IMR-90 (cell line): ENCODE data around the gene CRAMP1.

Source experiments
- CEBPB ChIP-seq: IDR thresholded peaks from 2 replicates; pipeline ENCODE4 v1.6.1; 2012; ENCODE audit warnings: low read depth, low read length, improper control_type of control experiment
- CHD1 ChIP-seq: IDR thresholded peaks from 2 replicates; pipeline ENCODE4 v1.6.1; 2012; ENCODE audit warnings: low read depth, low read length, improper control_type of control experiment
- FOS ChIP-seq: fragments of 150-350 bp; IDR thresholded peaks from 2 replicates; pipeline ENCODE4 v1.6.1; 2016; ENCODE audit warnings: low read depth, low read length
- MAZ ChIP-seq: IDR thresholded peaks from 2 replicates; pipeline ENCODE4 v1.6.1; 2012; ENCODE audit warnings: low read depth, mild to moderate bottlenecking, low read length, improper control_type of control experiment, moderate library complexity, borderline replicate concordance
- MXI1 ChIP-seq: IDR thresholded peaks from 2 replicates; pipeline ENCODE4 v1.6.1; 2012; ENCODE audit warnings: low read depth, mild to moderate bottlenecking, low read length, moderate library complexity, borderline replicate concordance
- POLR2A ChIP-seq: IDR thresholded peaks from 2 replicates; pipeline ENCODE4 v1.6.1; 2012; ENCODE audit warnings: mild to moderate bottlenecking, low read depth, low read length
- RAD21 ChIP-seq: IDR thresholded peaks from 2 replicates; pipeline ENCODE4 v1.6.1; 2012; ENCODE audit warnings: low read length, improper control_type of control experiment
- RFX5 ChIP-seq: IDR thresholded peaks from 2 replicates; pipeline ENCODE4 v1.8.0; 2012; ENCODE audit warnings: low read depth, mild to moderate bottlenecking, low read length, moderate library complexity
- SMC3 ChIP-seq: fragments of 150-350 bp; IDR thresholded peaks from 2 replicates; pipeline ENCODE4 v1.6.1; 2016; ENCODE audit warnings: low read depth, mild to moderate bottlenecking, antibody characterized with exemption, low read length, moderate library complexity
- USF2 ChIP-seq: fragments of 150-350 bp; IDR thresholded peaks from 2 replicates; pipeline ENCODE4 v1.6.1; 2017; ENCODE audit warnings: mild to moderate bottlenecking, antibody characterized with exemption, low read length, low read depth
- TF ChIP-seq, protein P1 (sequence below): conservative IDR thresholded peaks from 2 replicates; pipeline ENCODE4 v1.5.1; 2012; ENCODE audit warnings: mild to moderate bottlenecking, low read depth, low read length, improper control_type of control experiment

- TF ChIP-seq, protein P1, sequence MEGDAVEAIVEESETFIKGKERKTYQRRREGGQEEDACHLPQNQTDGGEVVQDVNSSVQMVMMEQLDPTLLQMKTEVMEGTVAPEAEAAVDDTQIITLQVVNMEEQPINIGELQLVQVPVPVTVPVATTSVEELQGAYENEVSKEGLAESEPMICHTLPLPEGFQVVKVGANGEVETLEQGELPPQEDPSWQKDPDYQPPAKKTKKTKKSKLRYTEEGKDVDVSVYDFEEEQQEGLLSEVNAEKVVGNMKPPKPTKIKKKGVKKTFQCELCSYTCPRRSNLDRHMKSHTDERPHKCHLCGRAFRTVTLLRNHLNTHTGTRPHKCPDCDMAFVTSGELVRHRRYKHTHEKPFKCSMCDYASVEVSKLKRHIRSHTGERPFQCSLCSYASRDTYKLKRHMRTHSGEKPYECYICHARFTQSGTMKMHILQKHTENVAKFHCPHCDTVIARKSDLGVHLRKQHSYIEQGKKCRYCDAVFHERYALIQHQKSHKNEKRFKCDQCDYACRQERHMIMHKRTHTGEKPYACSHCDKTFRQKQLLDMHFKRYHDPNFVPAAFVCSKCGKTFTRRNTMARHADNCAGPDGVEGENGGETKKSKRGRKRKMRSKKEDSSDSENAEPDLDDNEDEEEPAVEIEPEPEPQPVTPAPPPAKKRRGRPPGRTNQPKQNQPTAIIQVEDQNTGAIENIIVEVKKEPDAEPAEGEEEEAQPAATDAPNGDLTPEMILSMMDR, result no peak
- TF ChIP-seq SMC3, result no peak
- TF ChIP-seq RFX5, result no peak
- no peak for TF ChIP-seq POLR2A
- TF ChIP-seq MAZ, result no peak
- TF ChIP-seq MXI1, result no peak
- no peak for TF ChIP-seq RAD21
- TF ChIP-seq FOS, result no peak
- no peak for TF ChIP-seq USF2
- TF ChIP-seq CEBPB, result no peak
- no peak for TF ChIP-seq CHD1
These were observed 15.0 kb upstream of the CRAMP1 start for GRCh38 chr16:1597154-1597553.
